Measurements from ENCODE around the gene SLC7A7.

- no peak for TF ChIP-seq TOE1 (CRISPR knock-in tag; IDR thresholded peaks at IDR 0.05)
- TF ChIP-seq TRIM24 (CRISPR knock-in tag; IDR thresholded peaks at IDR 0.05) = no peak
Observed at GRCh38 chr14:22845103-22845394, 29.8 kb upstream of the SLC7A7 start.

All from HepG2 (cell line).